AG04450 (cell line): ENCODE data around the gene STMP1. TPM values are rescaled to one million over a fixed set of nuclear protein-coding genes. Genes with fewer than 3 reads are reported as not detected.

ENCODE experiments used
- CTCF ChIA-PET: fragments of 300-600, 350-600 bp; formaldehyde crosslinking; extraction: SDS; loops from one replicate; lab custom pipeline; 2022; ENCODE audit warnings: antibody characterized with exemption, inconsistent platforms; lab: Charles Lee
- POLR2A ChIA-PET: fragments of 350-600 bp; formaldehyde crosslinking; extraction: SDS; loops from one replicate; lab custom pipeline; 2021; ENCODE audit warnings: antibody characterized with exemption, inconsistent platforms; lab: Yijun Ruan, JAX
- DNase-seq: peaks from one replicate; pipeline ENCODE4 v3.0.0-alpha.2; 2011; ENCODE audit warnings: low read depth, low spot score
- H3K27ac ChIP-seq: one replicate; pipeline ENCODE4 v1.5.1; 2012; ENCODE audit warnings: low read depth, low read length, control low read depth
- H3K27me3 ChIP-seq: one replicate; pipeline ENCODE4 v1.6.0; 2012; ENCODE audit warnings: low read length; ENCODE audit not compliant: control insufficient read depth, insufficient read depth
- H3K4me3 ChIP-seq: 2 replicates; pipeline ENCODE4 v1.5.1; 2011; ENCODE audit warnings: mild to moderate bottlenecking, low read depth, low read length, control low read depth
- H3K9me3 ChIP-seq: 2 replicates; pipeline ENCODE4 v1.5.1; 2012; ENCODE audit warnings: low read length; ENCODE audit not compliant: control insufficient read depth, insufficient read depth
- CTCF ChIP-seq: IDR thresholded peaks from 2 replicates; pipeline ENCODE4 v1.5.1; 2011; ENCODE audit warnings: low read depth, low read length, control low read depth, inconsistent platforms
- polyA plus RNA-seq: library from polyadenylated mRNA; depleted of rRNA; stranded (reverse); fragments of >200 nt; gene quantifications from 2 replicates; pipeline ENCODE4 v1.2.3, GENCODE V29; 2011

Gene STMP1
- polyA plus RNA-seq, 1 experiment: 48.2 TPM

- DNase-seq: no peak
- H3K27me3 ChIP-seq: no peaks in the 10 kb centered on the region
- H3K27ac ChIP-seq: no peak overlapping the region
- H3K9me3 ChIP-seq: no peaks in the 10 kb centered on the region
- TF ChIP-seq CTCF: no peak
- no peak overlapping the region for H3K4me3 ChIP-seq
- POLR2A ChIA-PET: no interaction called here
- CTCF ChIA-PET: interaction anchor here (0.7 kb wide), 1 partner anchor 20 kb away, joined by 3 read pairs; no protein-coding TSS in a partner anchor
Observed at GRCh38 chr7:135693558-135693957, 31.2 kb downstream of the STMP1 start.

GRCh38 chr7:135697276-135698049, 35.1 kb downstream of the STMP1 start:
- no peaks in the 10 kb centered on the region for H3K9me3 ChIP-seq
- TF ChIP-seq CTCF: no peak
- ChIA-PET POLR2A (no interaction called here), CTCF (no interaction called here)
- H3K4me3 ChIP-seq: no peak overlapping the region
- DNase-seq: no peak
- no peak overlapping the region for H3K27ac ChIP-seq
- no peaks in the 10 kb centered on the region for H3K27me3 ChIP-seq

- Histone ChIP-seq H3K27ac (no peak overlapping the region), H3K27me3 (no peaks in the 10 kb centered on the region), H3K9me3 (peaks cover 3% of the 10 kb centered on the region; the same call in 1 of the 2 replicates), H3K4me3 (no peak overlapping the region)
- TF ChIP-seq CTCF: no peak
- ChIA-PET CTCF (interaction anchor here (1.0 to 1.3 kb wide), 2 partner anchors 10 to 31 kb away, joined by 4 to 9 read pairs; no protein-coding TSS in a partner anchor), POLR2A (no interaction called here)
- no peak for DNase-seq
Observed at GRCh38 chr7:135704074-135704473, 41.8 kb downstream of the STMP1 start.

- H3K27me3 ChIP-seq: no peaks in the 10 kb centered on the region
- ChIA-PET POLR2A (no interaction called here), CTCF (interaction anchor here (0.9 to 1.3 kb wide), 3 partner anchors 9 to 32 kb away, joined by 3 to 9 read pairs (median 4); no protein-coding TSS in a partner anchor)
- no peak overlapping the region for H3K4me3 ChIP-seq
- H3K9me3 ChIP-seq: peaks cover 3% of the 10 kb centered on the region; the same call in 1 of the 2 replicates
- DNase-seq: no peak
- no peak overlapping the region for H3K27ac ChIP-seq
- no peak for TF ChIP-seq CTCF
Observed at GRCh38 chr7:135704698-135705097, 42.4 kb downstream of the STMP1 start.

GRCh38 chr7:135706038-135706742, 43.9 kb downstream of the STMP1 start:
- DNase-seq: no peak
- no peak for TF ChIP-seq CTCF
- CTCF ChIA-PET: interaction anchor here (1.2 to 1.4 kb wide), 2 partner anchors 31 to 33 kb away, joined by 3 to 7 read pairs; no protein-coding TSS in a partner anchor
- POLR2A ChIA-PET: interaction anchor here (0.5 to 1.4 kb wide), 2 partner anchors 44 to 79 kb away, joined by 3 to 4 read pairs; partner anchors contain the start of gene STMP1
- Histone ChIP-seq H3K4me3 (no peak overlapping the region), H3K9me3 (peaks cover 3% of the 10 kb centered on the region; the same call in 1 of the 2 replicates), H3K27me3 (no peaks in the 10 kb centered on the region), H3K27ac (peak overlapping the region; percentile 21)
